Dermis blood vessel endothelial cell (primary cell): ENCODE data around the gene XYLT1. TPM values are rescaled to one million over a fixed set of nuclear protein-coding genes. Genes with fewer than 3 reads are reported as not detected.

Source experiments
- DNase-seq: peaks from one replicate; pipeline ENCODE4 v3.0.0; 2010
- total RNA-seq: library from RNA; depleted of rRNA; stranded (reverse); fragments of >200 nt; gene quantifications from 2 replicates; pipeline ENCODE4 v1.2.3, GENCODE V29; 2014

Gene XYLT1
- total RNA-seq, 1 donor from 2014 or later = 2.0 TPM

- DNase-seq = no peak
These were observed 218.7 kb downstream of the XYLT1 start for GRCh38 chr16:17252064-17252463.

- DNase-seq = no peak
These were observed 219.3 kb downstream of the XYLT1 start for GRCh38 chr16:17251496-17251895.

DNA sequence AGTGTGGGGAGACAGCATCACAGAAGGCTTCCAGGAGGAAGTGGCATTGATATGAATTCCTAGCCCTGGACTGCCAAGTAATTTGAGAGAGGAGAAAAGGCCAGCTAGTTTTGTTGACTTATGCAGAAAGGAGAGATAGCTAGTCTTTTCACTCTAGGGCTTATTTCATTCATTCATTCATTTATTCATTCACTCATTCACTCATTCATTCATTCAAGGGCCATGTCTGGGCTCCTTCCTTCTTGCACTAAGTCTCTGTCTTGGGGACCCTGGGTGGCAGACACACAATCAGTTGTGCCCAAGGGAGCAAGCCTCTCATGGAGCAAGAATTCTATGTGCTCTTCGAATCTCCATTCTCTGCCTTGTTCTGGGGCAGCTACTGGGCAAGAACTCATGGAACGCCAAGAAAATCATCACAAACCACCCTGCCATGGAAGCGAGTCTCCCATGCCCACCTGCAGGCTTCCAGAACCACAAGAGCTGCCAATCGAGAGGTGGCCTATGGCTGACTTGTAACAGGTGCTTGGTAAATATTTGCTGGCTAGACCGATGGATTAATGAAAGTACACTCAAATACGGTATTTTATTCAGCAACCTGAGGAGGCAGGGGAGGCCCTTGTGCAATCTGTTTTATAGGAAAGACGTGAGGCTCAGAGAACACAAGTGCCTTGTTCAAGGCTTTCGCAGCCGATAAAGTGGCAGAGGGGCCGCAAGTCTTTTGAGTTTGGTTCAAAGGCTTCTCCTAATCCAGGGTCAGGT lies 223.6 kb downstream of the XYLT1 start:
- DNase-seq = no peak

DNA sequence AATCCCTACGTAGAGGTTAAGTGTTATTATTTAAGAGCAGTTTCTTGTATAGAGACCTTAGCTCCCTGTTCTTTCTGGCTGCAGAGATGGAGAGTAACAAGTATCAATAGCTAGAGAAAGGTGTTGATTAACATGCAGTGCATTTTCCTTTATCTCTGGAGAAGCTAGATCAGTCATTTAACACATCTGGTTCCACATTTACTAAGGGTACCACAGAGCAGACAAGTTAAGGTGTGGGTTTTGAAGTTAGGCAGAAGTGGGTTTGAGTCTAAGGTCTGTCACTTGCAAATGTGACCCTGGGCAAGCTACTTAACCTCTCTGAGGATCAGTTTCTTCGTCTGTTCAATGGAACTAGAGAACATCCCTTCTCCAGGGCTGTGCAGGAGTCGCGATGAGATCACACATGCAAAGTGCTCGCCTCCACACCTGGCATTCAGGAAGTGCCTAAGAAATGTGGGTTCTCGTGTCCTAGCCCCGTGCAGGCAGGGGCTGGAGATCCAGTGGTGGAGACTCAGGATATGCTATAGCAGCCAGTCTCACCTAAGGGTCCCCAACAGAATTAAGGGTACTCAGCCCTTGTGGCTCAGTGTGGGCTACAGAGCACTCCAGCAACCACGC lies 224.4 kb downstream of the XYLT1 start:
- DNase-seq = no peak

DNA sequence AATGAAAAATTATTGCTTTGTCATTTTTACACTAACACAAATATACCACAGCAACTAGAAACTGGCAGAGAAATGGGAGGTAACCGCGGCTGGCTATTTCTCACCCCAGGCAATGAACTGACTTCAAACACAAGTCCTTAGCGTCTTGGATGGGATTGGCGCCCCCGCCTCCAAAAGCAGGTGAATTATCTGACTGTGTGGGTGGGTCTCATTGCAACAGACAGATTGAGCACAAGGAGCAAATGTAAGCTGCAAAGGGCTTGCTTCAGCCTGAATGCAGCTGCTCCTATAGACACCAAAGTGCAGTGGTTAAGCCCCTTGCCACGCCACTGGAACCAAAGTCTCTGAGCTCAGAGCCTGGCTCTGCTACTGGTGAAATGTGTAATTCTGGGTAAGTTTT lies 225.0 kb downstream of the XYLT1 start:
- DNase-seq = no peak

GRCh38 chr16:17244872-17245551 lies 225.7 kb downstream of the XYLT1 start:
- DNase-seq = no peak

DNA sequence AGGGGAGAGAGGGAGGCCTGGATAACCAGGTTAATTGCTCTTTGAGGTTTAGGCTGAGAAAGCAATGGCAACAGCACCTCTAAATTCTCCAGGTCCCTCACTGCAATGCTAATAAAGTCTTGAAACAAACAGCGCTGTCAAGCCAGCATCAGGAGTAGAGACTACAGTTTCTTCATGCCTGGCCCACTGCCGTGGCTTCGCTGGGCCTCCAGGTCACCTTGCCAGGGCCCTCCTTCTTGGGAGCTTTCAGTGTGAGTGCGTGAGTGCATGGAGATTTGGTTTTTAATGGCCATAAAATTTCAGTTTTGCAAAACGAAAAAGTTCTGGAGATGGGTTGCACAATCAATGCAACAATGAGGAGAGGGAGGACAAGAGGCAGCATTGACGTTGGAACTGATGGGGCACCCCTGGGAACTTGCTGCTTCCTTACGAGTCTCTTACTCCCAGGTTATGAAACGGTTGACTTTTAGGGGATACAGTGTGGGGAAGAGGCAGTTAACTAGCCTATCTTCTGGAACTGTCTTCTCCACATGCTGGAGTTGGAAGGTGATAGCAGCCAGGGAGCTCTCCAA lies 229.4 kb downstream of the XYLT1 start:
- DNase-seq = no peak

DNA sequence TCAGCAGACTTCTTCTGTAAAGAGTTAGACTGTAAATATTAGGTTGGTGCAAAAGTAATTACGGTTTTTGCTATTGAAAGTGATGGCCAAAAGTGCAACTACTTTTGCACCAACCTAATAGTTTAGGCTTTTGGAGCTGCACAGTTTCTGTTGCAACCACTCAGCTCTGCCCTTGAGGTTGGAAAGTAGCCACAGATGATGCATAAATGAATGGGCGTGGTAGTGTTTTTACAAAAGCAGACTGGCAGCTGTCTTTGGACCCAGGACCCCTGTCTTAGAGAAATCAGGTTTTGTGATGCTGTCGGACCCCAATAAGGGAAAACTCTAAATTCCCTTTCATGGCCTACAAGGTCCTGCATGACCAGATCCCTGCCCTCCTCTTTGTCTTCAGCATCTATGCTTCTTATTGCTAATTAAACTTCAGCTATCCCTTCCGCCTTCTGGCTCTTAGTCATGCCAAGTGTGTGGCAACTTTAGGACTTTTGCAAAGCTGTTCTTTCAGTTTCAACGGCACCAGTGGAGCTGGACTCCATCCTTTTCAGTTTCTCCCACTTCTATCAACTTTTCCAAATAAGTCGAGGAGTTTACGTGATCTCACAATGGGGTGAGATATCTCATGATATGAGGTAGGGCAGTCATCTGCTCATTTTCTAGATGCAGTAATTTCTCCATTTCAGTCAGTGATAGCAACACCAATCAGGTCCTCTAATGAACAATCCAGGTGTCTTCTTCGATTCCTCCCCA lies 232.3 kb downstream of the XYLT1 start:
- DNase-seq = no peak

DNA sequence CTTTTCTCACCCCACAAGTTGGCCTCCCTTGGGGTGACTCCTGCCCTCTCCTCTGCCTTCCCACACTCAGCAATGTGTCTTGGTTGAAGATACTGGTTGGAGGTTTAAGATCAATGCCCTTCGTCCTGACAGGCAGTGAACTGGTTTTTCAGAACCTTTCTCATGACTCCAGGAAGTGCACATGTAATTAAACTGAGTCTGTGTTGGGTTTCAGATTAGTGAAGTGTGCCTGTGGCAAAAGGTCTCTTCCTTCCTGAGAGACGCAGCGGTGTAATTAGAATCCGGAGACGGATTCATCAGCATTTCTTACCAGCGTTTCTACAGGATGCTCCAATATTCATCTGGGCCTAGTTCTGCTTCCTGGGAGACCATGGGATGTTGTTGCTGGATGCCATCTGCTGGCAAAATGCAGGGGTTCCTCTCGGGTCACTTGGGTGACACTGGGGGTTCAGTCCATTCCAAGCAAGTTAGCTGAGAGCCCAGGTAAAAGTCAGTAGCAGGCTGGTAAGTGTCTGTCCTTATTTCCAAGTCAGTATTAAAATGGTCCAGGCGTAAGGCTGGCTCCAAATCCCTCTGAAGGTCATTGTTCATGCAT lies 233.3 kb downstream of the XYLT1 start:
- no peak for DNase-seq

DNA sequence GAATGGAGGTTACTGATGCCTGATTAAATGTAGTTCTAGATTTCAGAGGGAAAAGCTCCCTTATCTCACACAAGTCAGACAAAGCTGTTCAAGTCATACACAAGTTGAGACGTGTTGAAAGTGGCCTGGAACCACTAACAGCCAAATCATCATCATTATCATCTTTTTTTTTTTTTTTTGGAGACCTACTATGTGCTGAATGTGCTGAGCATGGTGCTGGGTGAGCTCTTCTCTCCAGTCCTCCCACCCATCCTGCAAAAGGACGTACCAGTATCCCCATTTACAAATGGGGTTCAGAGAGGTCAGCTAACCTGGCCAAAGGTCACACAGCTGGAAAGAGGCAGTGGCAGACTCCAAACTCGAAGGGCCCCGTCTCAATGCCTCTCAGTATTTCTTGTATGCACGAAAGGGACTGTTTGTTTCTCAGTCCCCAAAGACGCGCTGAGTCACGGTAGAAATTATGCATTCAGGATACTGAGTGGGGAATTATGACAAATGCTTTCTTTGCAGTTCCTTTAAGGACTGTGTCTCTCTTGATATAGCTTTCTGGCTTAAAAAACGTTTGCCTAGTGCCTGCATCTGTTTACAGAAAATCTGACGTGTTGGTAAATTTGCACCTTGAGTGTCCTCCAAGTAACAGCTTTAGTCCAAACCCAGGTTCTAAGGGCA lies 235.5 kb downstream of the XYLT1 start:
- no peak for DNase-seq

DNA sequence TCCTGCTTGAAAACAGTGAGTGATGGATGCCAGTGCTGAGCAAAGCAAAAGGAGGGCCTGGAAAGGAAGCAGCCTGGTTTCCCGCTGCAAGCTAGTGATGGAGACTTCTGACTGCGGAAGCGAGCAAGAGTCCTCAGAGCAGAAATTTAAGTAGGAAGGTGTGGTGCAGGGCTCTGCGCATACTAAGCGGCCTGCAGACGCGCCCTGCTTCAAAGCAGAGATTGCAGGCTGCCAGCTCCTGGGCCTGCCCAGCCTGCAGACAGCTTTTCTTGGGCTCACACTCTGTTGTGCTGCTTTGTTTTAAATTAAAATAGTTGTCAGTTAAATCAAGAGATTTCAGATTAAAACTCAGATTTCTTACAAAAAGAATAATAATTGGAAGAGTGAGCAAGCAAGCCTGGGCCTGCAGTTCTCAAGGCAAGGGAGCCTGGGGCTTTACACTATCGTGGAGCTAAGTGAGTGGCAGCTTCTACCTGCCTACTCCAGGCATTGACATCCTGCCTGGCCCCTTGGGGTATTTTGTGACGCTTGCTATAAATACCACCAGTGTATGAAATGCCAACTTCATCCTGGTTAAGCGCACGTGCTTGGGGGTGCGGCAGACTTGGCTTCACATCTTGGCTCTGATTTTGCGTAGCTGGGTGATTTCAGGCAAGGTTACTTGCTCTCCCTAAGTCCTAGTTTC lies 237.3 kb downstream of the XYLT1 start:
- no peak for DNase-seq

DNA sequence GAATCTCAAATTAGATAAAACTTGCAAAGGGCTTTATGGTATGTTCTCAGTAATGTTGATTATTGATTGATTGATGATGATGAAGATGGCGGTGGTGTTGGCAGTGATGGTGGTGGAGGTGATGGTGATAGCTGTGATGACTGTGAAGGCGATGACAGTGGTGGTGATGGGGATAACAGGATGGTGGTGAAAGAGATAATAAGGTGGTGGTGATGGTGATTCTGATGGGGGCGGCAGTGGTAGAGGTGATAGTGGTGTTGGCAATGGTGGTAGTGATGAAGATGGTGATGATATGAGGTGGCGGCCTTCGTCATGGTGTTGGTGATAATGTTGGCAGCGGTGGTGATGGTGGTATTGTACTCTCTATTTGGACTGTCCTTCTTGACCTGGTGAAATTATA lies 238.3 kb downstream of the XYLT1 start:
- DNase-seq = no peak

- DNase-seq = no peak
These were observed 238.8 kb downstream of the XYLT1 start for GRCh38 chr16:17231972-17232371.

DNA sequence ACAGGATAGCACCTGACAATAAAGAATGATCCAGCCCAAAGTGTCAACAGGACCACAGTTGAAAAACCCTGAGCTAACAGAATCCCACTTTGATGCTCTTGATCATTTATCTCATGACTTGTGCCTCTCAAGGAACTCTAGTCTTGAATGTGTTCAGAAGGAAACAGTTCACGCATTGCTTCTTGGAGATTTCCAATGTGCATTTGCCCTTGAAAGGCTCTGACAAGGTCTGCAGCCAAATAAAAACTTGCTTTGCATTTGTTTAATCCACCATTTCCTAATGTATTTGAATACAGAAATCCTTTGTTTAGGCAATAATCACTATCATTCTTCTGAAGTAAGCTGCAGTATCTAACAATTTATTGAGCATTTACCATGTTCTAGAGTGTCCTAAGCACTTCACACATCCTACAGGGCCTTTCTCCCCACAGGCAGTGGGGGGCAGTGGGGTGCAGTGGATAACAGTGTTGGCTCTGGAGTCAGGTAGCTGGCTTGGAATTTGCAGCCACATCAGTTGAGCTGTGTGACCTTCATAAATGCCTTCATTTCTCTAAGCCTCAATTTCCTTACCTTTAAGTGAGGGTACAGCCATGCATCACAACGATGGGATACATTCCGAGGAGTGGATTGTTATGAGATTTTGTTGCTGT lies 239.7 kb downstream of the XYLT1 start:
- no peak for DNase-seq

- no peak for DNase-seq
These were observed 241.0 kb downstream of the XYLT1 start for GRCh38 chr16:17229766-17230165.

GRCh38 chr16:17229131-17229530 lies 241.6 kb downstream of the XYLT1 start:
- no peak for DNase-seq

DNA sequence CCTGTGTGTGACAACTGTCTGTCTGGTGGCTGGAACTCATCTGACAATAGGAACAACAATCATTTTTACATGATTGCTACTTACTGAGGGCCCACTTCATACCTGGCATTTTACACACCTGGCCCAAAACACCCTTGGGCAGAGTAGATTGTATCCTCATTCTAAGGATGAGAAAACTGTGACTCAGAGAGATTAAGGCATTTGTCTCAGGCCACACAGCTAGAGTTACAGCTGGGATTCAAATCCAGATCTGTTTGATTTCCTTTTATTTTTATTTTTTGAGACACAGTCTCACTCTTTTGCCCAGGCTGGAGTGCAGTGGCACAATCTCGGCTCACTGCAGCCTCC lies 242.1 kb downstream of the XYLT1 start:
- no peak for DNase-seq

DNA sequence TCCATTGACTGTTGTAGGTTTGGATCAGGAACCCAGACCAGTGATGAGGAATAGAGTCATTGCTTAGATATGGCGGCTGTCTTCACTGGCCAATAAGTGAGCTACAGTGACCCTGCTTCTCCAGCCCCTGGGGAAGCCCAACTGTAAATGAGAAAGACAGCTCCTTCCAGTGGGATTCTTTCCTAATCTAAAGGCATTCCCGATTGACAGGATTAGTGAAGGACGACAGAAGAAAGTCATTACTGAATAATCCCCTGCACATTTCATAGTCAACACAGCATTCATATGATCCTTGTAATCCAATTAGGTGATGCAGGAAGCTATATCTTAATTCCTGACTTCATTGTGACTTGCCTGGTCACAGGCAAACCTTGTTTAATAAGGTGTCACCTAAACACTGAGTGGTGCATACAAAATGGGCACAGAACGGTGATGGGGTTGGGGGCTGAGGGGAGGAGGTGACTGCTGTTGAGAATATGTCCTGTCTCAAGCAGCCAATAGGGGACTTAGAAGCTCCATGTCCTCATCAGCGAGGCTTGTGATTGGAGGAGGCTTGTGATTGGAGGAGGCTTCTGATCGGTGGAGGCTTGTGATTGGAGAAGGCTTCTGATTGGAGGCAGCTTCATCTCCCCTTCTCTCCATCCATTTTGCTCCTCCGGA lies 242.6 kb downstream of the XYLT1 start:
- DNase-seq = no peak

GRCh38 chr16:17227278-17227677 lies 243.5 kb downstream of the XYLT1 start:
- DNase-seq = no peak

DNA sequence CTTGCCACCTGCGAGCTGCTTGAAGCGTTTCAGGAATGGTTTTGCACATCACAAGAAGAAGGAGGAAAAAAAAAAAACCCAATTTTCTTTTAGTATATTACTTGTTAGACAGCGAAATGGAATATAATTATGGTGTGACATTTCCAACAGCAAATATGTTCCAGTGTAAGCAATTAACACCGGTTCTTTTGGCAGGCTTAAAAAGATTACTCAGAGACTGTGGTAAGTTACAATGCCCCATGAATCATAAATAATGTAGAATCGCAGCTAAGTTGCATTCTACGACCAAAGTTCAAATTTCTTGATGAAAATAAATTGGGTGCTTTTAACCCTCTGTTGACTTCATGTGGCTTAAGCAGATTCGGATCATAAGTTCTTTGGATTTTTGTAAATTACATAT lies 245.2 kb downstream of the XYLT1 start:
- no peak for DNase-seq
